OCI-LY3 (cell line): ENCODE results near the gene PABPN1L.

Source experiments
- EZH2phosphoT487 ChIP-seq: fragments of 200-600 bp; shearing (Covaris generic); IDR thresholded peaks from 2 replicates; pipeline ENCODE4 v1.6.1; 2018; ENCODE audit warnings: antibody characterized with exemption, mixed run types, low read depth
- TF ChIP-seq, protein P1 (sequence below): fragments of 200-600, 300-600 bp; sonication (generic); IDR thresholded peaks from 2 replicates; pipeline ENCODE4 v1.5.1; 2014; ENCODE audit warnings: antibody characterized with exemption, low read length, low read depth

DNA sequence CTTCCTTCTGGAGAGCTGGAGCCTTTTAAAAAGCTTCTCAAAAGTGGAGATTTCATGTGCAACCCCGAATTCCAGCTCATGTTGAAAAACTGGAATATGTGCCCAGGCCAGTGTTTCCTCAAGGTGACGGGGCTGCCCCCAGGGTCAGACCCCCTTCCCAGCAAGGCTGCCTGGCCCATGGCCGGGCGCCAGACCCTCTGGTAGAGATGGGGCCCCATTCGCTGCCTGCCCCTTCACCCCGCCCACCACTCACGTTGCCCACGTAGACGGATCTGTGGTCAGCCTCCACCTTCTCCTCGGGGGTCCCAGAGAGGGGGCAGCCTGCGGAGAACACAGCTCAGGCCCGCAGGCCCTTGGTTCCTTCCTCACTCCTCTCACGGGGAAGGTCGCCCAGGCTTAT, 1.1 kb downstream of the PABPN1L start:
- TF ChIP-seq, protein P1, sequence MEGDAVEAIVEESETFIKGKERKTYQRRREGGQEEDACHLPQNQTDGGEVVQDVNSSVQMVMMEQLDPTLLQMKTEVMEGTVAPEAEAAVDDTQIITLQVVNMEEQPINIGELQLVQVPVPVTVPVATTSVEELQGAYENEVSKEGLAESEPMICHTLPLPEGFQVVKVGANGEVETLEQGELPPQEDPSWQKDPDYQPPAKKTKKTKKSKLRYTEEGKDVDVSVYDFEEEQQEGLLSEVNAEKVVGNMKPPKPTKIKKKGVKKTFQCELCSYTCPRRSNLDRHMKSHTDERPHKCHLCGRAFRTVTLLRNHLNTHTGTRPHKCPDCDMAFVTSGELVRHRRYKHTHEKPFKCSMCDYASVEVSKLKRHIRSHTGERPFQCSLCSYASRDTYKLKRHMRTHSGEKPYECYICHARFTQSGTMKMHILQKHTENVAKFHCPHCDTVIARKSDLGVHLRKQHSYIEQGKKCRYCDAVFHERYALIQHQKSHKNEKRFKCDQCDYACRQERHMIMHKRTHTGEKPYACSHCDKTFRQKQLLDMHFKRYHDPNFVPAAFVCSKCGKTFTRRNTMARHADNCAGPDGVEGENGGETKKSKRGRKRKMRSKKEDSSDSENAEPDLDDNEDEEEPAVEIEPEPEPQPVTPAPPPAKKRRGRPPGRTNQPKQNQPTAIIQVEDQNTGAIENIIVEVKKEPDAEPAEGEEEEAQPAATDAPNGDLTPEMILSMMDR: no peak
- TF ChIP-seq EZH2phosphoT487: no peak
